ENCODE measurements around the gene C10orf143.
"Not testable (repeated sequence)": the region's sequence is repeated elsewhere in the genome, so short reads cannot be mapped to it uniquely, and the experiment has no call there.

Gene C10orf143

DNA sequence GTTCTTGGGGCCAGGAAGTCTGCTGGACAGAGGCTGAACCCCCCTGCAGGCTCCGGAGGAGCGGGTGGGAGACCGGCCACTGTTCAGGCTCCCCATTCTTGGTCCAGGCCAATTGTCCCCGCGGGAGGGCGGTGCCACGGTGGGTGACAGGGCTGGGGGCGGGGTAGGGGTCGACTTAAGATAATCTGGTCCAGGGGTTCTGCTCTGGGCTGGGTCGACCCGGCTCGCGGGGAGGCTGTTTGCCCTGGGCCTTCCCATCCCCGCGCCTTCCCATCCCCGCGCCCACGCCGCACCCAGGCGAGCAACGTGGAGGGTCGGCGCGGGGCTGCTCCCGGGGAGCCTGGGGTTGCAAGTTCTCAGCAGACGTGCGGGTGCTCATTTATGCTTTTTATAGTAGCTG is 18.3 kb upstream of the C10orf143 start:
- no peak for TF ChIP-seq CTCF (IDR thresholded peaks at IDR 0.05; ENCODE audit: low read depth, low read length)
- no peak for DNase-seq (ENCODE audit: low read depth in 2 of 2)
- H3K4me3 ChIP-seq (replicated peaks in 1 of 2; ENCODE audit: low read depth in 2 of 2, low read length in 2 of 2) = no peak overlapping the region

DNA sequence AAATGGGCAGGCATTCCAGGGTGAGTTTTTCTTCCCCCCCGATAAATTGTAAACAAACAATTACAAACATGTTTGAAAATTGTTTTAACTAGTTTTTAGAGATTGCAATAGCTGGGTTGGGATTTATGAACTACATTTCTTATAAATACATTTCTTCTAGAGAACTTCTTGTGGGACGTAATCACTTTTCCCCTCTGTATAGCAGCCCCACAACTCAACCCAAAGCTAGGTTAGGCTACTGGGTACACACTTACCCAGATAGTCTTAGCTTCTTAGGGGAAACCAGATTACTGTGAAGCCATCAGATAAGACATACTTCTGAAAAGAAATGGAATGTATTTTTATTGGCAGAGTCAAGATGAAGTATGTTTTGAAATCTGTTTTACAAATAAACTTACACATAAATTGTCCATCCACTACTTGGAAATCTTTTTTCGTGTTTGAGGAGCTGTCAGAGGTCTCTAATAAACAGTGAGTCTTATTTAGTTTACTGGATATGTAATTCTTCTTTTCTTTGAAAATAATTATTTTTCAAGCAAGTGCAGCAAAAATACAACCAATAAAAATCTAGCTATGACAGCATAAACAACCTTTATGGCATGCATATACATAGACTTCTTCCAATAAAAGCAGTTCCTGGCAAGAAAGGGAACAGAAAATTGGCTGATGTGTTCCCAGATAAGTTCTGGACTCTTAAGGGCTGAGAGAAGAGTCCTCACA is 17.6 kb upstream of the C10orf143 start:
- H3K4me3 ChIP-seq (replicated peaks in 1 of 2; ENCODE audit: low read depth in 2 of 2, low read length in 2 of 2) = no peak overlapping the region
- TF ChIP-seq CTCF (IDR thresholded peaks at IDR 0.05; ENCODE audit: low read depth, low read length) = no peak
- DNase-seq (ENCODE audit: low read depth in 2 of 2) = peak in 1 of 2 donors; percentile 14

DNA sequence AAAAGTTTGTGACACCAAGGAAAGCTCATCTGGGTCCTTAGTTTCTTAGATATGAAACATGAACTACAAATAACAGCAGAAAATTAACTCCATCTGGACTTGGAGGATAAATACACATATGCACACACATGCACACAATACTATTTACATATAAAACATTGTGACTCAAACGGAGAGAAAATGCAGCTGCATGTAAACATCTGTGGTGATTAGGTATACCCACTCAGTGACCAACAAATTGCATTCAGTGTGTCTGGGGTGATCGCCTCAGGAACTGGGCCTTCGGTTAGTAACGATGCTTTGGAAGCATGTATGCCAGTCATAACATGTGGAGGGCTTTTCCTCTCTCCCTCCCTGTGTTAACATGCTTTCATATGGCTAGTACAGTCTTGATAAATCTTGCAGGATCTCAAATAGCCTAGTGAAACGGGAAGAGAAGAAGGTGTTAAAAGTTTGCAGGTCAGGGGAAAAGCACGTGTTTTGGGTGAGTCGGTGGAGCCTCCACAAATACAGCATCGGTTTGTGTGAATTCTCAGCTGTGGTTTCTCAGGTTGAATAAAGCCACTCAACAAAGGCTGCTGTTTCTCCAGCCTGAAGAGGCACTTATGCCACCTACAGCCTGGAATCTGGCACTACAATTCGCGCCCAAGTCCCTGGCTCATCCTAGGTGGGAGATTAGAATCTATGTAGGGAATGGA is 16.9 kb upstream of the C10orf143 start:
- TF ChIP-seq CTCF (IDR thresholded peaks at IDR 0.05; ENCODE audit: low read depth, low read length) = peak; percentile 87
- peak; percentile 75 to 77 for DNase-seq (ENCODE audit: low read depth in 2 of 2)
- no peak overlapping the region for H3K4me3 ChIP-seq (replicated peaks in 1 of 2; ENCODE audit: low read depth in 2 of 2, low read length in 2 of 2)

GRCh38 chr10:130121486-130122079 is 11.0 kb upstream of the C10orf143 start:
- H3K4me3 ChIP-seq (replicated peaks in 1 of 2; ENCODE audit: low read depth in 2 of 2, low read length in 2 of 2) = no peak overlapping the region
- no peak for DNase-seq (ENCODE audit: low read depth in 2 of 2)
- no peak for TF ChIP-seq CTCF (IDR thresholded peaks at IDR 0.05; ENCODE audit: low read depth, low read length)

GRCh38 chr10:130117535-130117934 is 6.9 kb upstream of the C10orf143 start:
- H3K4me3 ChIP-seq (replicated peaks in 1 of 2; ENCODE audit: low read depth in 2 of 2, low read length in 2 of 2); DNase-seq (ENCODE audit: low read depth in 2 of 2): not testable (repeated sequence)

DNA sequence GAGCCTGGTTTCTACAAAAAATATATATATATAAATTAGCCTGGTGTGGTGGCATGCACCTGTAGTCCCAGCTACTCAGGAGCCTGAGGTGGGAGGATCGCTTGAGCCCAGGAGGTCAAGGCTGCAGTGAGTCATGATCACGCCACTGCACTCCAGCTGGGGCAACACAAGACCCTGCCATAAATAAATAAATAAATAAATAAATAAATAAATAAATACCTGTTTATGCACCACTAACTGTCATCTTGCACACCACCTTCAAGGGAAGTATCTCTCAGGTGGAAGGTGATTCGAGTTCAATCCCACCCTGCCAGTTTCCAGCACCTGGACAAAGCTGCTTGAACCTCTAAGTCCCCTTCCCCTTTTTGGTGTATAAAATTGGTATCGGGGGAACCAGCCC is 6.3 kb upstream of the C10orf143 start:
- H3K4me3 ChIP-seq (replicated peaks in 1 of 2; ENCODE audit: low read depth in 2 of 2, low read length in 2 of 2); DNase-seq (ENCODE audit: low read depth in 2 of 2): not testable (repeated sequence)

- no peak overlapping the region for H3K4me3 ChIP-seq (replicated peaks in 1 of 2; ENCODE audit: low read depth in 2 of 2, low read length in 2 of 2)
- no peak for TF ChIP-seq CTCF (IDR thresholded peaks at IDR 0.05; ENCODE audit: low read depth, low read length)
- no peak for DNase-seq (ENCODE audit: low read depth in 2 of 2)
These were observed 2.2 kb upstream of the C10orf143 start for GRCh38 chr10:130112821-130113220.
